Measurements from ENCODE around the gene WDFY4. TPM values are rescaled to one million over a fixed set of nuclear protein-coding genes. Genes with fewer than 3 reads are reported as not detected.

The WDFY4 gene
- total RNA-seq, 1 experiment from 2014 or later = 0.22 TPM

GRCh38 chr10:48884179-48885045 is 199.7 kb downstream of the WDFY4 start:
- no peak for TF ChIP-seq JUND (IDR thresholded peaks at IDR 0.05)
- TF ChIP-seq, protein P1, sequence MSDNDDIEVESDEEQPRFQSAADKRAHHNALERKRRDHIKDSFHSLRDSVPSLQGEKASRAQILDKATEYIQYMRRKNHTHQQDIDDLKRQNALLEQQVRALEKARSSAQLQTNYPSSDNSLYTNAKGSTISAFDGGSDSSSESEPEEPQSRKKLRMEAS (IDR thresholded peaks at IDR 0.05) = no peak
- TF ChIP-seq ELF1 (IDR thresholded peaks at IDR 0.05; ENCODE audit: borderline replicate concordance, low read depth) = no peak
- TF ChIP-seq TCF7L2 (IDR thresholded peaks at IDR 0.05; ENCODE audit: borderline replicate concordance, extremely low read depth, insufficient read depth, insufficient read length) = no peak
- Histone ChIP-seq H2AFZ (ENCODE audit: low read depth, low read length, poor library complexity, severe bottlenecking) (no peak overlapping the region), H3K27ac (ENCODE audit: low read depth, low read length) (no peak overlapping the region), H3K9me2 (ENCODE audit: insufficient read depth) (no peaks in the 10 kb centered on the region), H4K20me1 (ENCODE audit: insufficient read depth) (no peaks in the 10 kb centered on the region), H3K9me3 (ENCODE audit: control insufficient read depth in 1 of 2, insufficient read depth in 1 of 2, low read depth in 1 of 2, low read length in 2 of 2) (no peaks in the 10 kb centered on the region), H3K36me3 (ENCODE audit: control insufficient read depth in 1 of 2, insufficient read depth in 2 of 2, low read length in 2 of 2) (no peaks in the 10 kb centered on the region), H3K9ac (ENCODE audit: low read length) (no peak overlapping the region), H3K27me3 (ENCODE audit: insufficient read depth, low read length) (peaks cover 25% of the 10 kb centered on the region; the same call in 1 of the 2 replicates), H3K79me2 (ENCODE audit: insufficient read depth, low read length) (no peaks in the 10 kb centered on the region), H3K4me3 (replicated peaks in 1 of 2; ENCODE audit: low read depth in 1 of 2, low read length in 2 of 2) (no peak overlapping the region), H3K4me2 (ENCODE audit: low read length) (no peak overlapping the region), H3K4me1 (ENCODE audit: control insufficient read depth in 1 of 2, insufficient read depth in 2 of 2, low read length in 2 of 2) (no peaks in the 10 kb centered on the region)
- POLR2A ChIA-PET = no interaction called here
- DNase-seq (ENCODE audit: low read depth, low spot score) (no peak), ATAC-seq (no peak)
- intact Hi-C loops (cut with micrococcal nuclease) = loop anchor here (1.0 kb wide), 1 partner anchor 280 kb away; no protein-coding TSS in a partner anchor
- no TSS peak for BruUV-seq (replicated peaks)
- CTCF ChIA-PET = interaction anchor here (1.0 to 1.3 kb wide), 2 partner anchors 228 to 280 kb away, joined by 3 to 4 read pairs; no protein-coding TSS in a partner anchor
- RAD21 ChIA-PET (ENCODE audit: low non-redundant PET in 1 of 2, low total read pairs in 2 of 2, uncharacterized antibody in 2 of 2, unreplicated experiment in 2 of 2) = no interaction called here

GRCh38 chr10:48885376-48885775 is 200.7 kb downstream of the WDFY4 start:
- Histone ChIP-seq H3K9me2 (ENCODE audit: insufficient read depth) (no peaks in the 10 kb centered on the region), H4K20me1 (ENCODE audit: insufficient read depth) (no peaks in the 10 kb centered on the region), H3K79me2 (ENCODE audit: insufficient read depth, low read length) (no peaks in the 10 kb centered on the region), H3K4me1 (ENCODE audit: control insufficient read depth in 1 of 2, insufficient read depth in 2 of 2, low read length in 2 of 2) (no peaks in the 10 kb centered on the region), H3K4me3 (replicated peaks in 1 of 2; ENCODE audit: low read depth in 1 of 2, low read length in 2 of 2) (no peak overlapping the region), H3K27ac (ENCODE audit: low read depth, low read length) (no peak overlapping the region), H3K27me3 (ENCODE audit: insufficient read depth, low read length) (peaks cover 22% of the 10 kb centered on the region; the same call in 1 of the 2 replicates), H3K9ac (ENCODE audit: low read length) (no peak overlapping the region), H3K4me2 (ENCODE audit: low read length) (no peak overlapping the region), H2AFZ (ENCODE audit: low read depth, low read length, poor library complexity, severe bottlenecking) (no peak overlapping the region), H3K36me3 (ENCODE audit: control insufficient read depth in 1 of 2, insufficient read depth in 2 of 2, low read length in 2 of 2) (no peaks in the 10 kb centered on the region), H3K9me3 (ENCODE audit: control insufficient read depth in 1 of 2, insufficient read depth in 1 of 2, low read depth in 1 of 2, low read length in 2 of 2) (no peaks in the 10 kb centered on the region)
- POLR2A ChIA-PET = no interaction called here
- peak; percentile 86 for ATAC-seq
- intact Hi-C loops (cut with micrococcal nuclease) = loop anchor here (1.0 kb wide), 1 partner anchor 279 kb away; no protein-coding TSS in a partner anchor
- DNase-seq (ENCODE audit: low read depth, low spot score) = peak; percentile 8
- TF ChIP-seq, protein P2, sequence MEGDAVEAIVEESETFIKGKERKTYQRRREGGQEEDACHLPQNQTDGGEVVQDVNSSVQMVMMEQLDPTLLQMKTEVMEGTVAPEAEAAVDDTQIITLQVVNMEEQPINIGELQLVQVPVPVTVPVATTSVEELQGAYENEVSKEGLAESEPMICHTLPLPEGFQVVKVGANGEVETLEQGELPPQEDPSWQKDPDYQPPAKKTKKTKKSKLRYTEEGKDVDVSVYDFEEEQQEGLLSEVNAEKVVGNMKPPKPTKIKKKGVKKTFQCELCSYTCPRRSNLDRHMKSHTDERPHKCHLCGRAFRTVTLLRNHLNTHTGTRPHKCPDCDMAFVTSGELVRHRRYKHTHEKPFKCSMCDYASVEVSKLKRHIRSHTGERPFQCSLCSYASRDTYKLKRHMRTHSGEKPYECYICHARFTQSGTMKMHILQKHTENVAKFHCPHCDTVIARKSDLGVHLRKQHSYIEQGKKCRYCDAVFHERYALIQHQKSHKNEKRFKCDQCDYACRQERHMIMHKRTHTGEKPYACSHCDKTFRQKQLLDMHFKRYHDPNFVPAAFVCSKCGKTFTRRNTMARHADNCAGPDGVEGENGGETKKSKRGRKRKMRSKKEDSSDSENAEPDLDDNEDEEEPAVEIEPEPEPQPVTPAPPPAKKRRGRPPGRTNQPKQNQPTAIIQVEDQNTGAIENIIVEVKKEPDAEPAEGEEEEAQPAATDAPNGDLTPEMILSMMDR (IDR thresholded peaks at IDR 0.05 in 2 of 3, conservative IDR thresholded peaks at IDR 0.05 in 1 of 3; ENCODE audit: borderline replicate concordance in 1 of 3, insufficient read depth in 1 of 3, low read depth in 2 of 3, low read length in 2 of 3) = peak; percentile 36 to 63 (median 43); a peak in 5 of 6 replicates
- TF ChIP-seq RAD21 (IDR thresholded peaks at IDR 0.05; ENCODE audit: low read depth) (peak; percentile 51), ELF1 (IDR thresholded peaks at IDR 0.05; ENCODE audit: borderline replicate concordance, low read depth) (no peak)
- no TSS peak for BruUV-seq (replicated peaks)
- RAD21 ChIA-PET (ENCODE audit: low non-redundant PET in 1 of 2, low total read pairs in 2 of 2, uncharacterized antibody in 2 of 2, unreplicated experiment in 2 of 2) = no interaction called here
- CTCF ChIA-PET = interaction anchor here (1.0 to 1.3 kb wide), 2 partner anchors 229 to 279 kb away, joined by 3 to 4 read pairs; no protein-coding TSS in a partner anchor
